Ovary (tissue), 9 donors: ENCODE data around the gene UBN1. TPM values are rescaled to one million over a fixed set of nuclear protein-coding genes. Genes with fewer than 3 reads are reported as not detected.
A peak's percentile ranks its signal among the peaks of the same experiment; 100 is the strongest.

Source experiments
- DNase-seq, 5 donors: peaks; one replicate each; pipeline ENCODE4 v3.0.0-alpha.2; 2019 to 2020
- H3K27ac ChIP-seq, 2 donors: fragments of 200-600 bp; one replicate each; pipeline versions ENCODE4 v1.5.1 to v1.8.0; 2019 to 2022
- H3K27me3 ChIP-seq: fragments of 200-600 bp; one replicate; pipeline ENCODE4 v1.8.0; 2022
- H3K36me3 ChIP-seq: fragments of 200-600 bp; sonication (generic); one replicate; pipeline ENCODE4 v1.5.1; 2019
- H3K4me1 ChIP-seq: one replicate; pipeline ENCODE4 v1.8.1; 2013; ENCODE audit warnings: mild to moderate bottlenecking, moderate library complexity; ENCODE audit not compliant: insufficient read depth
- H3K4me3 ChIP-seq: fragments of 200-600 bp; sonication (generic); one replicate; pipeline ENCODE4 v1.5.1; 2017
- H3K9me3 ChIP-seq, 2 donors: fragments of 200-600 bp in 1 of 2; sonication (generic) in 1 of 2; one replicate each; pipeline versions ENCODE4 v1.5.1 to v1.8.1; 2013 to 2019; ENCODE audit warnings: mild to moderate bottlenecking in 1 of 2, moderate library complexity in 1 of 2
- EP300 ChIP-seq: sonication (generic); formaldehyde crosslinking; IDR thresholded peaks from one replicate; pipeline ENCODE4 v1.6.1; 2017; ENCODE audit warnings: antibody characterized with exemption
- POLR2A ChIP-seq: fragments of 450-650 bp; IDR thresholded peaks from one replicate; pipeline ENCODE4 v1.6.1; 2017; ENCODE audit warnings: antibody characterized with exemption, mild to moderate bottlenecking, moderate library complexity
- WGBS, 3 donors: extraction: QIAGEN DNeasy Blood & Tissue Kit in 1 of 3; methylation state at CpG; one replicate each; pipeline versions ENCODE4 v1.1.5 to v1.1.7; 2013 to 2017; 5-methylcytosine and 5-hydroxymethylcytosine counted together
- intact Hi-C, 4 donors: fragments of 100-400 bp; cut with DNase I; formaldehyde crosslinking; loops; one replicate each; pipeline versions ENCODE4 v1.11.0 to v1.15.1; 2022 to 2023
- polyA plus RNA-seq, 2 donors: library from polyadenylated mRNA; stranded (reverse); fragments of 200-250 nt in 1 of 2; fragments of 350-450 nt in 1 of 2; fragmentation: Illumina TruSeq in 1 of 2; extraction: RNeasy Lipid Tissue Mini Kit (QIAGEN cat#74804) in 1 of 2; gene quantifications; one replicate each; pipeline ENCODE4 v1.2.3, GENCODE V29; 2013 to 2014
- total RNA-seq, 7 donors: library from RNA; depleted of rRNA in 2 of 7; stranded (reverse); fragments of >200 nt in 2 of 7; fragmentation: NEBNext Ultra II Directional in 3 of 7; extraction: Animal tissue kit (Norgen Biotek cat#: 25700) in 3 of 7; gene quantifications; one replicate each; pipeline versions ENCODE4 v1.1.0 to v1.2.4, GENCODE V29; 2016 to 2023
- TF ChIP-seq, protein P1 (sequence below), 3 donors: fragments of 450-650 bp in 2 of 3; fragments of 200-600 bp in 1 of 3; IDR thresholded peaks; one replicate each; pipeline versions ENCODE4 v1.5.1 to v1.8.0; 2016 to 2022; ENCODE audit warnings: antibody characterized with exemption in 3 of 3, mild to moderate bottlenecking in 1 of 3
- donor health status: DM: no; HTN: no; CAD: no; lungs with moderate emphysema.
- donor health status: DM: no; HTN: no; CAD: no.
- donor health status: Bipolar disorder and iron deficiency.
- donor health status: DM: yes; HTN: yes; CAD: no.
- donor health status: DM: no; HTN: no; CAD: no.
- donor health status: DM: yes; HTN: yes; CAD: no.

The UBN1 gene
- total and polyA plus RNA-seq, 9 donors = 14.5 to 41.3 (median 24.0) TPM

DNA sequence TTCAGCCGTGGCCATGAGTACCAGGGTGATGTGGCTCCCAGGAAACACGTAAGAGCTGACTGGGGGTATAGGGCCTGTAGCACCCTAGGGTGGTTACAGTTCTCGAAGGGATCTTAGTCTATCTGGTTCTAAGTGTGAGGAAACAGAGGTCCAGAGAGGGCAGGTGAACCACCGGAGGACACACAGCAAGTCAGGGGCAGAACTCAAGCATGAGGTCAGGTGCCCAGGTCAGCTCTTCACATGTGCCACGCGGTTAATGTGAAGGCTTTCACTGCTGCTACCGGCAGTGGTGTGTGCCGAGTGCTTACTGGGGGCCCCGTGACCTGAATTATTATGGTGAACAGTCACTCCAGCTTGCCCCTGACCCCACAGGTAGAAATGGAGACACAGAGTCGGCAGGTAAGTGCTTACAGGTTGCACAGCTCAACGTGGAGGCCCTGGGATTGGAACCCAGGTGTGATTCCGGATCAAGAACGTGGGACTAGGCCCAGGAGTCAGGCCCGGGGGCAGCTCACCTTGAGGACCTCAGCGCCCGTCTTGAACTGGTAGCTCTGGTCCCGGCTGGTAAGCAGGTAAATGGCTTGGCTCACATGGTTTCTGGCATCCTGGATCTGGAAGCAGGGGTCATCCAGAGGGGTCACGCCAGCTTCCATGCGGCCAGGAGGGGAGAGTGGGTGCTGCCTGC, 48.0 kb upstream of the UBN1 start:
- no peaks in the 10 kb centered on the region for H3K36me3 ChIP-seq
- H3K9me3 ChIP-seq = no peaks in the 10 kb centered on the region
- H3K4me3 ChIP-seq = no peak overlapping the region
- DNase-seq = no peak
- TF ChIP-seq POLR2A (no peak), EP300 (no peak)
- TF ChIP-seq, protein P1, sequence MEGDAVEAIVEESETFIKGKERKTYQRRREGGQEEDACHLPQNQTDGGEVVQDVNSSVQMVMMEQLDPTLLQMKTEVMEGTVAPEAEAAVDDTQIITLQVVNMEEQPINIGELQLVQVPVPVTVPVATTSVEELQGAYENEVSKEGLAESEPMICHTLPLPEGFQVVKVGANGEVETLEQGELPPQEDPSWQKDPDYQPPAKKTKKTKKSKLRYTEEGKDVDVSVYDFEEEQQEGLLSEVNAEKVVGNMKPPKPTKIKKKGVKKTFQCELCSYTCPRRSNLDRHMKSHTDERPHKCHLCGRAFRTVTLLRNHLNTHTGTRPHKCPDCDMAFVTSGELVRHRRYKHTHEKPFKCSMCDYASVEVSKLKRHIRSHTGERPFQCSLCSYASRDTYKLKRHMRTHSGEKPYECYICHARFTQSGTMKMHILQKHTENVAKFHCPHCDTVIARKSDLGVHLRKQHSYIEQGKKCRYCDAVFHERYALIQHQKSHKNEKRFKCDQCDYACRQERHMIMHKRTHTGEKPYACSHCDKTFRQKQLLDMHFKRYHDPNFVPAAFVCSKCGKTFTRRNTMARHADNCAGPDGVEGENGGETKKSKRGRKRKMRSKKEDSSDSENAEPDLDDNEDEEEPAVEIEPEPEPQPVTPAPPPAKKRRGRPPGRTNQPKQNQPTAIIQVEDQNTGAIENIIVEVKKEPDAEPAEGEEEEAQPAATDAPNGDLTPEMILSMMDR (IDR thresholded peaks at IDR 0.05) = no peak
- H3K27me3 ChIP-seq = no peaks in the 10 kb centered on the region
- WGBS, 3 donors = 92 to 93% (median 92%) methylated on average over 19 of the region's 19 CpGs
- H3K27ac ChIP-seq = no peak overlapping the region
- H3K4me1 ChIP-seq = peaks cover 7% of the 10 kb centered on the region
- intact Hi-C loops = no loop called here

DNA sequence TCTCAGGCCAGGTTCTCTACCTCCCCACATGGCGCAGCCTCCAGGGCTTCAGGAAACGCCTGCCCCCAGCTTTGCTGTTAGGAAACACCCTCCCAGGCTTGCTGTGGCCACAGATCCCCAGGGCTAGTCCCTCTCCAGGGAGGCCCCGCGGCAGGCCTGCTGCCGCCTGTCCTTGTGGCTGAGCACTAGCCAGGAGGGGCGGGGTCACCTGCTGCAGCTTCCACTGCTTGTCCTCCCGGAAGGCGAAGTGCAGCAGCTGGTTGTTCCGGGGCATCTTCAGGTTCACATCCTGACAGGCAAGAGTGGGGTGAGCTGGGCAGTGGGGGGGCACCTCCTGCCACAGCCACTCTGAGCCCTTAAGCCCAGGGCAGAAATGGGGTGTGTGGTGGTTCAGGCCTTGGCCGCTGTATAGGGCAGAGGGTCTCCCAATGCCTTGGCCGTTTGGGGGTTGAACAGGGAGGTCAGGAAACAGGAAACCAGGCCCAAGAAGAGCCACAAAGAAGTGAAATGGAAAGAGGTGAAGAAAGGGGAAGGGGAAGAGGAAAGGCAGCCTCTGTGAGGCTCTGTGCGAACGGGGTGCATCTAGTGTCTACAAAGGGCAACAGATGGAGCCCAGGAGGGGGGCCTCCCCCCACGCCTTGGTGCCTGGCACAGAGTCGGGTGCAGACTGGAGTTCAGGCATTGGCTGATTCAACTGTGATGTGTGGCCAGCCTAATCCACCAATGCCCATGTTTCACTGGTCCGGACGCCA, 46.8 kb upstream of the UBN1 start:
- intact Hi-C loops = no loop called here
- DNase-seq = peak in 2 of 5 donors; percentile 28 to 49
- no peak overlapping the region for H3K4me3 ChIP-seq

DNA sequence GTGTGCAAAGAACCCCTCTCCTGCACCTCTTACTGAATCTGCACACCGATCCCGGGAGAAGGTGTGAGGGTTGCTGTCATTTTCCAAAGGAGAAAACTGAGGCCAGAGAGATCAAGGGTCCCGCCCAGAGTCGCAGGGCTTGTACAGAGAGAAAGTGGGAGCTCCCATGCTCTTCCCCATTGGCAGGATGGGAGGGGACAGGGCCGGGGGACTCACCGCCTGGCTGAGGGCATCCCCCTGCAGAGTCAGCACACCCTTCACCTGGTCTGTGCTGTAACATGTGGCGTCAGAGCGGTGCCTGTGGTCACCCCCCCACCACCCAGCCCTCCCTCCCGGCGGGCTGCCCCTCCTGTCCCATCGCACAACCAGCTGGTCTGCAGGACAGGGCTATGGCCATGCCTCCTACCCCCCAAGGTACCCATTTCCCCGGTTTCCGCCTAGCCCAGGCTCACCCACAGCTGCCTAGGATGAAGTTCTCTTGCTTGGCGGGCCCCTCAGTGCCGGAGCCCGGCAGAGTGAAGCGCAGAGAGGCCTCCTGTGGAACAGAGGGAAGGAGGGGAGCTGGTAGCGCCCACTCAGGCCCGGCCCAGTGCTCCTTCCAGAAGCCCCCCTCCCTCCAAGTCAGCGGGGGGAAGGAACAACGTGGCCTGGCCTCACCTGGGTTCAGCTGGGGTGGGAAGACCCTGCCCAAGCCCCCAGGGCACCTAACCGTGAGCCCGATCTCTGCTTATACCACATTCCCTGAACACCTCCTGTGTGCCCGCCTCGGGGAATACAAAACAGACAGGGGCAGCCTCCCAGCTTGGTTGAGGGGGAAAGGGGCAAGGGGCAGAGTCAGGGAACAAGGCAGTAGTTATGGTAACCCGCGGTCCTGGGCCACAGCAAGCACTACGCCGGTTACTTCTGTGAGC, 46.0 kb upstream of the UBN1 start:
- H3K4me3 ChIP-seq = peak overlapping the region; percentile 64
- H3K9me3 ChIP-seq = no peaks in the 10 kb centered on the region
- no peak for TF ChIP-seq EP300
- 51 to 59% (median 57%) methylated on average over 27 to 29 of the region's 29 CpGs for WGBS, 3 donors
- H3K4me1 ChIP-seq = peaks cover 7% of the 10 kb centered on the region
- intact Hi-C loops = no loop called here
- H3K27ac ChIP-seq = peak overlapping the region; percentile 62 to 72
- no peaks in the 10 kb centered on the region for H3K27me3 ChIP-seq
- H3K36me3 ChIP-seq = no peaks in the 10 kb centered on the region
- DNase-seq = peak in 1 of 5 donors; percentile 47

More for the DNA sequence above, 46.8 kb upstream of the UBN1 start:
- no peaks in the 10 kb centered on the region for H3K9me3 ChIP-seq
- H3K27ac ChIP-seq = no peak overlapping the region
- H3K27me3 ChIP-seq = no peaks in the 10 kb centered on the region
- peaks cover 7% of the 10 kb centered on the region for H3K4me1 ChIP-seq
- 70 to 79% (median 70%) methylated on average over 17 of the region's 17 CpGs for WGBS, 3 donors
- TF ChIP-seq, protein P1 (IDR thresholded peaks at IDR 0.05) = no peak
- TF ChIP-seq POLR2A (no peak), EP300 (no peak)
- no peaks in the 10 kb centered on the region for H3K36me3 ChIP-seq

DNA sequence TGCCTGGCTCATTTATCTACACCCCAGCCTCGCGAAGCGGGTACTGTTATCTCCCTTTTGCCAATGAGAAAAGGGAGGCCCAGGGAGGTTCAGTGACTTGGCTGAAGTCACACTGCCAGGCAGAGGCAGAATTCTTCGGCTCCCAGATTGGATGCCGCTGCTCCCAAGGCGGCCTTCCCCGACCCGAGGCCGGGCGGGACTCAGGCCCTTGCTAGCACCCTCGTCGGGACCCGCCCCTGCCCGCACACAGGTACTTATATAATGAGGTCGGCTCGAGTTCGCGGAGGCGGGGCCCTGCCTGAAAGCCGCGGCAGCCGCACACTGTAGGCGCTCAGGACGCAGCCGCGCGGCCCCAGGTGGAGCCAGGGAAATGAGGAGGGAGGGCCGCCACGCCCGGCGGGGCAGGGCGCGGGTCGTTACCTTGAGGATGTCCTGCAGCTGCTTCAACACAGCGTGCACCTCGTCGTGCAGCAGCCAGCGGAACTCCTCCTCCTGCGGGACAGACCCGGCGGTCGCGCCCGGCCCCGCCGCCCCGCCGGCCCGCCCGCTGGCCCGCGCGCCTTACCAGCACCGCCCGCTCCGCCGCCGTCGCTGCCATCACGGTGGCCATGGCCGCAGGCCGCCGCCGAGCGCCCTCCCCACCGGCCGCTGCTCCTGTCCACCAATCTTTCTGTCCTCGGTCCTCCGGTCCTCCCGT, 45.2 kb upstream of the UBN1 start, which contains the start of gene ROGDI:
Gene ROGDI, minus strand, starts transcription at position 672 of the 697 bp plus-strand sequence. Its CDS starts 62 bp downstream, at position 610.
- TF ChIP-seq POLR2A (no peak), EP300 (no peak)
- TF ChIP-seq, protein P1 (IDR thresholded peaks at IDR 0.05) = no peak
- Histone ChIP-seq H3K27me3 (no peaks in the 10 kb centered on the region), H3K27ac (peak within 1 kb of the TSS; percentile 62 to 72), H3K36me3 (no peaks in the 10 kb centered on the region), H3K4me1 (peaks cover 7% of the 10 kb centered on the region), H3K9me3 (no peaks in the 10 kb centered on the region), H3K4me3 (peak within 1 kb of the TSS; percentile 64)
- intact Hi-C loops = no loop called here
- peak; percentile 69 to 83 (median 74) for DNase-seq
- 0 to 1% (median 1%) methylated on average over 40 to 70 of the region's 70 CpGs for WGBS, 3 donors
